Left lung (tissue), 10 donors: Measurements from ENCODE around the gene CASKIN1. TPM values are rescaled to one million over a fixed set of nuclear protein-coding genes. Genes with fewer than 3 reads are reported as not detected.

Experiments used
- ATAC-seq: fragments of 200-7000 bp; cut with Tn5 transposase; one replicate; pipeline ENCODE4 v1.9.1; 2020; ENCODE audit warnings: moderate library complexity
- DNase-seq, 4 donors: peaks; one replicate each; pipeline ENCODE4 v3.0.0-alpha.2; 2013 to 2020
- H3K27ac ChIP-seq, 2 donors: fragments of 200-600 bp; sonication (generic) in 1 of 2; one replicate each; pipeline versions ENCODE4 v1.5.0 to v1.8.0; 2020 to 2021
- H3K27me3 ChIP-seq, 2 donors: fragments of 200-600 bp; sonication (generic) in 1 of 2; one replicate each; pipeline versions ENCODE4 v1.5.0 to v1.8.0; 2020 to 2021
- H3K36me3 ChIP-seq, 2 donors: fragments of 200-600 bp; sonication (generic) in 1 of 2; one replicate each; pipeline versions ENCODE4 v1.5.0 to v1.8.0; 2020 to 2021
- H3K4me1 ChIP-seq, 2 donors: fragments of 200-600 bp; one replicate each; pipeline ENCODE4 v1.8.0; 2021
- H3K4me3 ChIP-seq, 2 donors: fragments of 200-600 bp; sonication (generic) in 1 of 2; one replicate each; pipeline versions ENCODE4 v1.5.0 to v1.8.0; 2020 to 2021; ENCODE audit warnings: mild to moderate bottlenecking in 1 of 2
- H3K9me3 ChIP-seq, 2 donors: fragments of 200-600 bp; sonication (generic) in 1 of 2; one replicate each; pipeline versions ENCODE4 v1.5.0 to v1.8.0; 2020 to 2021
- CTCF ChIP-seq, 2 donors: fragments of 200-600 bp; sonication (generic) in 1 of 2; IDR thresholded peaks; one replicate each; pipeline versions ENCODE4 v1.5.0 to v1.8.0; 2021; ENCODE audit warnings: antibody characterized with exemption in 2 of 2
- intact Hi-C, 2 donors: fragments of 100-400 bp; cut with DNase I; formaldehyde crosslinking; loops; one replicate each; pipeline versions ENCODE4 v1.11.2 to v1.14.2; 2022
- polyA plus RNA-seq, 6 donors: library from polyadenylated mRNA; unstranded; fragments of 120-200 nt; gene quantifications; one replicate each; pipeline ENCODE4 v1.2.1, GENCODE V29; 2013; ENCODE audit not compliant: insufficient read length in 6 of 6
- total RNA-seq, 2 donors: library from RNA; stranded (reverse); fragmentation: NEBNext Ultra II Directional; extraction: Animal tissue kit (Norgen Biotek cat#: 25700); gene quantifications; one replicate each; pipeline ENCODE4 v1.2.1, GENCODE V29; 2021
- donor health status: DM: no; HTN: yes; CAD: no.
- donor health status: DM: no; HTN: no; CAD: no.

The CASKIN1 gene
- total and polyA plus RNA-seq, 8 donors = 0.05 to 0.56 (median 0.32) TPM

- no peak for TF ChIP-seq CTCF (IDR thresholded peaks at IDR 0.05)
Observed at GRCh38 chr16:2235234-2235651, 38.8 kb upstream of the CASKIN1 start.

GRCh38 chr16:2234813-2235170 is 38.4 kb upstream of the CASKIN1 start:
- no peak for TF ChIP-seq CTCF (IDR thresholded peaks at IDR 0.05)
- DNase-seq = no peak
- peaks cover 16 to 36% of the 10 kb centered on the region in 2 donors for H3K27me3 ChIP-seq
- H3K36me3 ChIP-seq = peaks cover 0 to 83% of the 10 kb centered on the region in 2 donors
- ATAC-seq = no peak
- peaks cover 15 to 26% of the 10 kb centered on the region in 2 donors for H3K4me1 ChIP-seq
- H3K4me3 ChIP-seq = no peak overlapping the region
- H3K9me3 ChIP-seq = no peaks in the 10 kb centered on the region
- intact Hi-C loops = no loop called here
- H3K27ac ChIP-seq = no peak overlapping the region

More at GRCh38 chr16:2235234-2235651, 38.8 kb upstream of the CASKIN1 start:
- Histone ChIP-seq H3K27me3 (peaks cover 16 to 36% of the 10 kb centered on the region in 2 donors), H3K9me3 (no peaks in the 10 kb centered on the region), H3K36me3 (peaks cover 0 to 83% of the 10 kb centered on the region in 2 donors), H3K27ac (no peak overlapping the region), H3K4me3 (no peak overlapping the region), H3K4me1 (peaks cover 15 to 26% of the 10 kb centered on the region in 2 donors)
- DNase-seq (peak in 1 of 4 donors; percentile 72), ATAC-seq (no peak)
- intact Hi-C loops = no loop called here

DNA sequence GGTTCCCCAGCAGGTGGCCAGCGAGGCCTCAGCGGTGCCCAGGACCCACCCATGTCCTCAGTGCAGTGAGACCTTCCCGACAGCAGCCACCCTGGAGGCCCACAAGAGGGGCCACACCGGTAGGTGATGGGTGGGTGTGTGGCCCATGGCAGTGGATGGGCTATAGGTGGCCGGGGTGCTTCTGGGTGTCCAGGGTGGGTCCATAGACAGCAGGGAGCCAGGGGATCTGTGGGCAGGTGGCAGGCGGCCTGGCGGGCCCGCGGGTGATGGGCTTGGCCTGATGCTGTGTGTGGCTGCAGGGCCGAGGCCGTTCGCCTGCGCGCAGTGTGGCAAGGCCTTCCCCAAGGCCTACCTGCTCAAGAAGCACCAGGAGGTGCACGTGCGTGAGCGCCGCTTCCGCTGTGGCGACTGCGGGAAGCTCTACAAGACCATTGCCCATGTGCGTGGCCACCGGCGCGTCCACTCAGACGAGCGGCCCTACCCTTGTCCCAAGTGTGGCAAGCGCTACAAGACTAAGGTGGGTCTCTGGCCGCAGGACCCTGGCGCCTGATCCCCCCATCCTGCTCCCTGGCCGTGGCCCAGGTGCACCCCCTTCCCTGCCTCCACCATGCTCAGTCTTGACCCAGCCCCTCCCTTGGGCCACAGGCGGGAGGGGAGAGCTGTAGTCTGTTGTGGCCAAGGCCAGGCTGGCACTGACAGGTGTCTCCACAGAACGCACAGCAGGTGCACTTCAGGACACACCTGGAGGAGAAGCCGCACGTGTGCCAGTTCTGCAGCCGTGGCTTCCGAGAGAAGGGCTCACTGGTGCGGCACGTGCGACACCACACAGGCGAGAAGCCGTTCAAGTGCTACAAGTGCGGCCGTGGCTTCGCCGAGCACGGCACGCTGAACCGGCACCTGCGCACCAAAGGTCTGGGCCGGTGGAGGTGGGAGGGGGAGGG is 37.7 kb upstream of the CASKIN1 start:
- Histone ChIP-seq H3K9me3 (no peaks in the 10 kb centered on the region), H3K36me3 (peaks cover 0 to 83% of the 10 kb centered on the region in 2 donors), H3K27me3 (peaks cover 16 to 36% of the 10 kb centered on the region in 2 donors), H3K4me1 (peaks cover 15 to 26% of the 10 kb centered on the region in 2 donors), H3K27ac (no peak overlapping the region), H3K4me3 (no peak overlapping the region)
- no peak for ATAC-seq
- intact Hi-C loops = no loop called here
- DNase-seq = peak in 1 of 4 donors; percentile 77
- no peak for TF ChIP-seq CTCF (IDR thresholded peaks at IDR 0.05)

DNA sequence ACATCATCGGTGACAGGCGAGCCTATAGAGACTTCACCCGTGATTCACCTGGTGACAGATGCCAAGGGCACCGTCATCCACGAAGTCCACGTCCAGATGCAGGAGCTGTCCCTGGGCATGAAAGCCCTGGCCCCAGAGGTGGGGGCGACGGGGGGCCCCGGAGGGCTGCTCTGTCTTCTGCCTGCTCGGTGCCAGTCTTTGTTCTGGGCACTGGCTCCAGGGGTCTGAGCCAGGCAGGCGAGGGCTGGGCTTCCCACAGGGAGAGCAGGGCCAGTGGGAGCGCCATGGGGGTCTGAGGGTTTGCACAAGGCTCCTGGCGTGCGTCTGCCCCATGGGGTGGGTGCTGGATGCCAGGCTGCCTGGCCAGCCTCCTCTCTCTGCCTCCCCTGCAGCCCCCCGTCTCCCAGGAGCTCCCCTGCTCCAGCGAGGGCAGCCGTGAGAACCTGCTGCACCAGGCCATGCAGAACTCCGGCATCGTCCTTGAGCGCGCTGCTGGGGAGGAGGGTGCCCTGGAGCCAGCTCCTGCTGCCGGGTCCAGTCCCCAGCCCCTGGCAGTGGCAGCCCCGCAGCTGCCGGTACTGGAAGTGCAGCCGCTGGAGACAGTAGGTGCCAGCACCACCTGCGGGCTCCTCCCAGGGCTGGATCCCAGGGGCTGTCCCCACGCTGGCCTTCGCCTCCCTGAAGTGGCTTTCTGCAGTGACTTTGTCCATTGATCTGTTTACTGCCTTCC is 36.8 kb upstream of the CASKIN1 start:
- H3K4me3 ChIP-seq = no peak overlapping the region
- no peak overlapping the region for H3K27ac ChIP-seq
- intact Hi-C loops = no loop called here
- peaks cover 0 to 83% of the 10 kb centered on the region in 2 donors for H3K36me3 ChIP-seq
- ATAC-seq (no peak), DNase-seq (peak in 1 of 4 donors; percentile 68)
- peaks cover 15 to 25% of the 10 kb centered on the region in 2 donors for H3K4me1 ChIP-seq
- no peaks in the 10 kb centered on the region for H3K9me3 ChIP-seq
- peaks cover 16 to 30% of the 10 kb centered on the region in 2 donors for H3K27me3 ChIP-seq
- no peak for TF ChIP-seq CTCF (IDR thresholded peaks at IDR 0.05)
